Right renal pelvis (tissue), 4 donors: Measurements from ENCODE around the gene PRDM7. TPM values are rescaled to one million over a fixed set of nuclear protein-coding genes. Genes with fewer than 3 reads are reported as not detected.
"Not testable (repeated sequence)": the region's sequence is repeated elsewhere in the genome, so short reads cannot be mapped to it uniquely, and the experiment has no call there.

Experiments
- DNase-seq, 4 donors: peaks; one replicate each; pipeline ENCODE4 v3.0.0-alpha.2; 2013; ENCODE audit warnings: low read depth in 4 of 4, low spot score in 3 of 4, missing footprints in 1 of 4
- polyA plus RNA-seq, 4 donors: library from polyadenylated mRNA; unstranded; fragments of 120-200 nt; gene quantifications; one replicate each; pipeline ENCODE4 v1.2.1, GENCODE V29; 2013; ENCODE audit not compliant: insufficient read length in 4 of 4

PRDM7 gene
- under 1 TPM in 3 of 4 donors, not detected in 1; 0.10 to 0.43 (median 0.26) TPM for polyA plus RNA-seq

GRCh38 chr16:90077240-90077756 is at the start of gene PRDM7:
TSS of gene PRDM7 (minus strand) at chr16:90077331. CDS start at chr16:90075910, 1,421 bp downstream.
- DNase-seq = peak; percentile 66 to 85 (median 74)

GRCh38 chr16:90121846-90122245 is 44.7 kb upstream of the PRDM7 start:
- DNase-seq = not testable (repeated sequence)

GRCh38 chr16:90107617-90108016 is 30.5 kb upstream of the PRDM7 start:
- DNase-seq = not testable (repeated sequence)

GRCh38 chr16:90107060-90107459 is 29.9 kb upstream of the PRDM7 start:
- not testable (repeated sequence) for DNase-seq

- DNase-seq = not testable (repeated sequence)
These were observed 29.1 kb upstream of the PRDM7 start for GRCh38 chr16:90106271-90106670.

- DNase-seq = not testable (repeated sequence)
These were observed 27.6 kb upstream of the PRDM7 start for GRCh38 chr16:90104725-90105124.

- not testable (repeated sequence) for DNase-seq
These were observed 25.2 kb upstream of the PRDM7 start for GRCh38 chr16:90102086-90102884.

- not testable (repeated sequence) for DNase-seq
These were observed 24.2 kb upstream of the PRDM7 start for GRCh38 chr16:90101332-90101731.

GRCh38 chr16:90100790-90101189 is 23.7 kb upstream of the PRDM7 start:
- not testable (repeated sequence) for DNase-seq

GRCh38 chr16:90100229-90100628 is 23.1 kb upstream of the PRDM7 start:
- DNase-seq = not testable (repeated sequence)

- DNase-seq = not testable (repeated sequence)
These were observed 21.8 kb upstream of the PRDM7 start for GRCh38 chr16:90098936-90099335.

GRCh38 chr16:90097010-90097684 is 20.0 kb upstream of the PRDM7 start:
- DNase-seq = not testable (repeated sequence)

- DNase-seq = not testable (repeated sequence)
These were observed 17.7 kb upstream of the PRDM7 start for GRCh38 chr16:90094791-90095190.

GRCh38 chr16:90094296-90094695 is 17.2 kb upstream of the PRDM7 start:
- DNase-seq = not testable (repeated sequence)

GRCh38 chr16:90093799-90094198 is 16.7 kb upstream of the PRDM7 start:
- not testable (repeated sequence) for DNase-seq

GRCh38 chr16:90092781-90093180 is 15.7 kb upstream of the PRDM7 start:
- DNase-seq = not testable (repeated sequence)

- peak in 1 of 4 donors; percentile 11 for DNase-seq
These were observed 7.3 kb upstream of the PRDM7 start for GRCh38 chr16:90084215-90084950.

GRCh38 chr16:90083139-90083538 is 6.0 kb upstream of the PRDM7 start:
- DNase-seq = no peak

- no peak for DNase-seq
These were observed 4.5 kb upstream of the PRDM7 start for GRCh38 chr16:90081606-90081970.

- no peak for DNase-seq
These were observed 1.4 kb upstream of the PRDM7 start for GRCh38 chr16:90078579-90078895.
